GM21381 (cell line): ENCODE results near the gene FGF2.
A peak's percentile ranks its signal among the peaks of the same experiment; 100 is the strongest.
"Not testable (repeated sequence)": the region's sequence is repeated elsewhere in the genome, so short reads cannot be mapped to it uniquely, and the experiment has no call there.

Source experiments
- ATAC-seq: cut with Tn5 transposase; IDR thresholded peaks from one replicate; pipeline ENCODE4 v1.9.1; 2021; ENCODE audit warnings: mild to moderate bottlenecking, moderate library complexity; ENCODE audit not compliant: unreplicated experiment

The FGF2 gene

DNA sequence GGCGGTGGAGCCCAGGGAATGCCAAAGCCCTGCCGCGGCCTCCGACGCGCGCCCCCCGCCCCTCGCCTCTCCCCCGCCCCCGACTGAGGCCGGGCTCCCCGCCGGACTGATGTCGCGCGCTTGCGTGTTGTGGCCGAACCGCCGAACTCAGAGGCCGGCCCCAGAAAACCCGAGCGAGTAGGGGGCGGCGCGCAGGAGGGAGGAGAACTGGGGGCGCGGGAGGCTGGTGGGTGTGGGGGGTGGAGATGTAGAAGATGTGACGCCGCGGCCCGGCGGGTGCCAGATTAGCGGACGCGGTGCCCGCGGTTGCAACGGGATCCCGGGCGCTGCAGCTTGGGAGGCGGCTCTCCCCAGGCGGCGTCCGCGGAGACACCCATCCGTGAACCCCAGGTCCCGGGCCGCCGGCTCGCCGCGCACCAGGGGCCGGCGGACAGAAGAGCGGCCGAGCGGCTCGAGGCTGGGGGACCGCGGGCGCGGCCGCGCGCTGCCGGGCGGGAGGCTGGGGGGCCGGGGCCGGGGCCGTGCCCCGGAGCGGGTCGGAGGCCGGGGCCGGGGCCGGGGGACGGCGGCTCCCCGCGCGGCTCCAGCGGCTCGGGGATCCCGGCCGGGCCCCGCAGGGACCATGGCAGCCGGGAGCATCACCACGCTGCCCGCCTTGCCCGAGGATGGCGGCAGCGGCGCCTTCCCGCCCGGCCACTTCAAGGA, at the start of gene FGF2:
TSS of gene FGF2 (plus strand) at position 279 of the 705 bp plus-strand sequence. CDS start at position 623, 344 bp downstream.
- peak; percentile 21 for ATAC-seq

DNA sequence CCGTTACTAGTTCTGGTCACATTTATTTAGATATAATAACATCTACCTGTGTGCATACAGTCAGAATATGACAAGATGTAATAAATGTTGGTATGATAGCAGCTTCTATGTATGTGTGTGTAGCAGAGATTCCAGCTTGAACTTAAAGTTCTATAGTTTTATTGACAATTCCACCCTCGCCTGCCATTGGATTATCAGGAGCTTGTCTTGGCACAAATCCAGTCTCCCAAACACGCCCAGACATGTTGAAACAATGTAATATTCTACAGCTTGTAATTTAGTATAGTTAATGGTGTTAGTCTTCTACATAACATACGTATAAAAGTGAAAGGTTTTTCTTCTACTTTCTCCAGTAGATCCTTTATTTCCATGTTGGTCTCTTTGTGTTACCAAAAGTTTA, 49.7 kb upstream of the FGF2 start:
- no peak for ATAC-seq

DNA sequence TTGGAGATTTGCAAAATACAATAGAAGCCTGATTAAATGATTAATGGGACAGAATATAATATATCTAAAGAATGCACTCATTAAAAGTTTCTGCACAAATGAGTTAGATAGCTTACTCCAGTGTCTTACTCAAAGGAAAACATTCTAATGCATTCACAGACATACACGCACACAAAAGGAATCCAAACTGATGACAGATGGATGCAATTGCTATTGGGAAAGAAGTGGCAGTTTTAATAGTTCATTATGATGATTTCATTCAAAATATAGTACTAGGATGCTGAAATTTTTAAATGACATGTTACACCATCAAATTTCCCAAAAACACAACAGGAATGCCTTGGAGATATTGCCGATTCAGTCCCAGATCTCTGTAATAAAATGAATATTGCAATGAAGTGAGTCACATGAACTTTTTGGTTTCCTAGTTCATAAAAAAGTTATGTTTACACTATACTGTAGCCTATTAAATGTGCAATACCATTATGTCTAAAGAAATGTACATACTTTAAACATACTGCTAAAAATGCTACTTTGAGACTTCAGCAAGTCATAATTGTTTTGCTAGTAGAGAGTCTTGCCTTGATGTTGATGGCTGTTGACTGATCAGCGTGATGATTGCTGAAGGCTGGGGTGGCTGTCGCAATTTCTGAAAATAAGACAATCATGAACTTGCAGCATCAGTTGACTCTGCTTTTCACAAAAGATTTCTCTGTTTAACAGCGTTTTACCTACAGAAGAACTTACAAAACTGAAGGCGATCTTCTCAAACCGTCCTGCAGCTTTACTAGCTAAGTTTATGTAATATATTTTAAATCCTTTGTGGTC, 48.6 kb upstream of the FGF2 start:
- no peak for ATAC-seq

DNA sequence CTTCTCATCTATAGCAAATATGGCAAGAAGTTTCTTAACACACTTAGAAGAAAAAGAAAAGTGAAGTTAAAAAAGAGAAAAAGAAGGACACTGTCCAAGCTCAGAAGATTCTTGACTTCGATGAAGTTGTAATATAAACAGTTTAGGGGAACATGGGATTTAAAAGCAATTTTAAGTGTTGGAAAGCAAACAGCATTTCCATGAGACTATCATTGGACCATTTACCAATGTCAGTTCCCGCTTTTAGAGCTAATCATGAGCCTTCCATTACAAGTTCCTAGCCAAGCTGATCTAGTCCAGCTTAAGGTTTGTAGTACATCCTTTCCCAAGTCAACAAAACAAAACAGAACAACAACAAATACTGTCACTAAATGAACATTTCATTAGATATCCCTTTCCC, 45.1 kb upstream of the FGF2 start:
- ATAC-seq = no peak

DNA sequence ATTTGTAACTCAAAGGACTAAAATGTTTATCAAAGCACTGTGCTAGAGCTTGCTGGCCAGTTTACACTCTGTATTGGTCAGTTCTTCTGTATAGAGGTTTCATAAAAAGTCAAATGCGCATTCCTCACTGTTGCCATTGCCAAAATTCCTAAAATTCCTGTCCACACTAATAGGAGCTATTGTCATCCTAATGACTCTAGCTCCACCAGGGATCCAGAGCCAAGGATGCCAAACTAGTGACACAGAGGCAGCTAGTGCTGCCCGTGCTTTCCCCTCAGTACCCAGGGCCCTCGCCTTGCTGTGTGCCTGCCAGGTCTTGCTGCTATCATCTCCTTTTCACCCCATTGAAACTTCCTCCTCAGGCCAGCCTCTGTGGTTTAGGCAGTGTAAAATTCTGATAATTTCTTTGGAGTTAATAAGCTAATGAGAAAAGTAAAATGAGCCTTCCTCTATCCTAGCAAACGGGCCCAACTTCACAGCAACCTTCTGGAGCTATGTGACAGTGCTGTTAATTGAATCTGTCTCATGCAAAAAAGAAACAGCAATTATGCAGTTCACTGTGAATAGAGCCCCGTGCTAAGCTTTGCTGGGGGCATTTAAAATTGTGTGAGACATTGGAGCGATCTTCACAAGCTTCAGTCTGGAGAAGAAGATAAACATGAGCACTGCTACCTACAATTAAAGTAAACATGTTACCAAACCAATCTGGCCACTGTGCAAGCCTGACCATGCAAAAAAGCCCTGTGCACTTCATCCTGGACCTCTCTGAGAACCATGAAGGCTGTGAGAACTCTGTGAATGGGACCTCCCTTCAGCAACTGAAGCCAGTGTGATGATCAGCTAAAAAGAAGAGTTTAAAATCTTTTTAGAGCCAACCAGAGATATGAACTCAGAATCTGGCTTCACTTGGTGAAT, 43.1 kb upstream of the FGF2 start:
- no peak for ATAC-seq

DNA sequence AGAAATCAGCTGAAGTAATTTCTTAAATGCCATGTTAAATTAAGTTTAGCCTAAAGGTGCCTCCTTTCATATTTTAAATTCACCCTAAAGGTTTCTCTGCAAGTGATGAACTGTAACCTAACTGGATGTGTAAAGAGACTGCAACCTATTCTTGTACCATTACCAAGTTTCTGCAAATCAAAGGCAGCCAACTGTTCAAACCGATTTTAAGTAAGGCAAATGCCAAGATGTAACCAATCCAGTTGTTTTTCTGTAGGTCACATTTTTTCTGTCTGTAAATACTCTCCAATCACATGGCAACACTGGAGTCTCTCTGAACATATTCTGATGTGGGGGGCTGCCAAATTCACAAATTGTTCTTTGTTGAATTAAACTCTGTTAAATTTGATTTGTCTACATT, 42.4 kb upstream of the FGF2 start:
- no peak for ATAC-seq

DNA sequence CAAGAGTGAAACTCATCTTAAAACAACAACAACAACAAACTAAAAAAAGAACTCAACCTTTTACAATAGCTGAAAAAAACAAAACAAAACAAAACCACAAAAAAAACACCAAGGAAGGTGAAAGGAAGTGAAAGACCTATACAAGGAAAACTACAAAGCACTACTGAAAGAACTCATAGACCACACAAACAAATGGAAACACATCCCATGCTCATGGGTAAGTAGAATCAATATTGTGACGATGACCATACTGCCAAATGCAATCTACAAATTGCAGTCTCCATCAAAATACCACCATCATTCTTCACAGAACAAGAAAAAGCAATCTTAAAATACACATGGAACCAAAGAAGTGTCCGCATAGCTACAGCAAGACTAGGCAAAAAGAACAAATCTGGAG, 41.5 kb upstream of the FGF2 start:
- ATAC-seq = no peak

DNA sequence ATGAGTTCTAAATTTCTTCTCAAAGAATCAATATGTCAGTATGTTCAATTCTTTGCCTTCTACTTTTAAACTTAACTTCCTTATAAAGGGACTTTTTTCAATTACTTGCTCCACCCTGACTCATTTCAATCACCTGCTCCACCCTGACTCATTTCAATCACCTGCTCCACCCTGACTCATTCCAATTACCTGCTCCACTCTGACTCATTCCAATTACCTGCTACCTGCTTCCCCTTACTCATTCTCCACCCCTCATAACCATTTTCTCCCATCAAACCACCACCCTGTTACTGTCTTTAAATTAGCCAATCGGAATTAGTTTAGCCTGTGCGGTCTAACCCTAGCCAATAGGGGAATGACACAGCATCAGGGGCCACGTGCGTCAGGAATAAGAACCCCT, 40.3 kb upstream of the FGF2 start:
- not testable (repeated sequence) for ATAC-seq

DNA sequence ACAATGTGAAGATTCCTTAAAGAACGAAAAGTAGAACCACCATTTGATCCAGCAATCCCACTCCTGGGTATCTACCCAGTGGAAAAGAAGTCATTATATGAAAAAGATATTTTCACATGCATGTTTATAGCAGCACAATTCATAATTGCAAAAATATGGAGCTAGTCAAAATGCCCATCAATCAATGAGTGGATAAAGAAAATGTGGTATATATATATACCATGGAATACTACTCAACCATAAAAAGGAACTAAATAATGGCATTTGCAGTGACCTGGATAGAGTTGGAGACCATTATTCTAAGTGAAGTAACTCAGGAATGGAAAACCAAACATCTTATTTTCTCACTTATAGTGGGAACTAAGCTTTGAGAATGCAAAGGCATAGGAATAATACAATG, 39.7 kb upstream of the FGF2 start:
- not testable (repeated sequence) for ATAC-seq

DNA sequence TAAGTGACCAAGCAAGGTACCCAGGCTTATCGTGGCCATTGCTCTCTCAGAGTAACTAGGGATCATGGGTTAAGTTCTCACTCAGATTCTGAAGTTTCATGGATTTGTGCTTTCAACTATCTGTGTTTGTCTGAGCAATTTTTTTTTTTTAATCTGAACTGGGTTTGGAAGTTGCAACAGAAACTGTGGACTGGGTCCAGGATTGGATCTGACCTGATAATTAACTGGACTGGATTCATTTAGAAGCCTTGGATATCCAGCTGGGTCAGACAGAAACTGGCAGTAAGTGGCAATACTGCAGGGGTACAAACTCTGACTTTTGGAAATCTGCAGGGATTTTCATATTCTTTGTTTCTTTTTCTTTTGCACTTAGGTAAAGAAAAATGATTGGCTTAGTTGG, 38.7 kb upstream of the FGF2 start:
- no peak for ATAC-seq

DNA sequence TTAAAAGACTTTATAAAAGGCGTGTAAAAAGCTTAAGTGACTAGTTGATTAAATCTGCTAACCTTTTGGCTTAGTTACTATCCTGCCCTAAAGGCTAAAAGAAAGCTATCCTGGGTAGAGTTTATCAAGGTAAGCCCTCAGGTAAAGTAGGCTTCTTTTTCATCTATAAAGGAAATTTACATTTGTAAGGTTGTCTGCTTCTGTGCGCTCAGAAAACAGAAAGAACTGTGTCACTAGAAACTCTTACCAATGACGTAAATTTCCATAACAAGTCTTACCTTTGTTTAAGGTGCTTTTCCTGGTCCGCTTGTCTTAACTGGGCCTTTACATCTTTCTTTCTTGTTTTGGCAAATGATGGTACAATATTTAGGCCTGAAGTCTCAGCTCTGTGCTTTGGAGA, 37.7 kb upstream of the FGF2 start:
- ATAC-seq = no peak

DNA sequence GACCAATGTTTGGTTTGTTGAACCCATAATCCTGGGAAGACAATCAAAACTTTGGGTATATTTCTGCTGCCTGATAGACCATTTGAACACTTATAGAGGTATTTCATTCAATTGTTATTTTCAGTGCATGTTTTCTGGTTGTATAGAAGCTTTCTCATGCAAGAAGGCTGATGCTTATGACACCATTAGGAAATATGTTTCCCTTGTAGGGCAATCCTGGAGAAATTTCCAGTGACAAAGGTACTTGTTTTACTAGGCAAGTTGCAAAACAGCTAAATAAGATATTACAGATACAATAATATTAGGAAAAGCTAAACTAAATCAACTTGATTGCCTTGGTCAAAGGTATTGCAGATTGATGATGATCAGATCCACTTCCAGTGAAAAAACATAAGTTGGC, 32.8 kb upstream of the FGF2 start:
- no peak for ATAC-seq

DNA sequence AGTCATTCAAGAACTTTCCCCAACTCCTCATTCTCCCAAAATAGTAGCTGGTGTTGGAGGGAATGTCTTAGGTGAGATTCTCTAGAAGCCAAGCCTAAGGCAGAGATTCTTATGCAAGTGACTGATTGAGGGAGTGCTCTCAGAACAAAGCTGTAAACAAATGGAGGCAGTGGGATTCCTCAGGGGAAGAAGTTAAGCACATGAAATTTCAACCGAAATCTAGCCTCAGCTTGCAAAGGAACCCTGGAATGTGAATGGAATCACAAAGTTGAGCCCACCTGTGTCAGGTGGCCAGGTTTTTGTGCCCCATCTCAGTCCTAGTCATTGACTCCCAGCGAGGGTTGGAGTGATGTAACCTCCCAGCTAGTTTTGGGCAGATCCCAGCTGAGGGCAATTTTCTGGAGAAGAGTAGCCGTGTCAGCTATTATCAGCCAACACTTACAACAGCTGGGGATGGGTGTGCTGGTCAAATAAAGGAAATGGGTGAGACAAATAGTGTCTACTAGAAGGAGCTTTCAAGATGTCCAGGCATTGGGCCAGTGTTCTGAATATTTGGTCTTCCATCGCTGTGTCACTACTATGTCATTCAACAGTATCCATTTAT, 29.7 kb upstream of the FGF2 start:
- ATAC-seq = no peak

DNA sequence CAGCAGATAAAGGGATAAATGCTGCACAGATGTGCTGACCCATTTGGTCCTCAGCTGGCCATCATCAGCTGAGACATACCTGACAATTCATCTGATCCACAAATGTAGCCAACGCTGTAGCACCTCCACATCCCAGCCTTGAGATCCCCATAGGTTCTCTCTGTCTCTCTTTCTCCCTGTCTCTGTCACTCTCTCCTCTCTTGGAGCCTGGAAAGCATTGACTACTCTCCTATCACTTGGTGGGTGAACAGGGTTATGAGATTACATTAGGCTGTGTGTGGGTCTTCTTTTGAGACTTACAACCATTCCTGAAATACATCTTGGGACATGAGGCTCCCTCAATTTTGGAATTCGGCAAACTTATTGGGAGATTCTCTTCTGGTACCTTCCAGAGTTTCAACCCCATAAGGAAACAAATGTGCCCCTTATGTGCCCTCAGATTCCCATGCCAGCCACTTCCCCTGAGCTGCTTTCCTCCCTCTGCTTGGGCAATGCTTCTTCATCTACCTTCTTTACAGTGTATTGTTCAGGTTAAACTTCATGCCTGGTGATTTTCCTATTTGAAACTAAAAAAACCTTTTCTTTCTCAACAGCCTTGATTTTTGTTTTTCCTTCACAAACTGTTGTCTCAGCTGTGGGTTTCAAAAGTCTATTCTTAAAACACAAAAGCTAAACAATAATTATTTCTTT, 29.1 kb upstream of the FGF2 start:
- ATAC-seq = no peak

DNA sequence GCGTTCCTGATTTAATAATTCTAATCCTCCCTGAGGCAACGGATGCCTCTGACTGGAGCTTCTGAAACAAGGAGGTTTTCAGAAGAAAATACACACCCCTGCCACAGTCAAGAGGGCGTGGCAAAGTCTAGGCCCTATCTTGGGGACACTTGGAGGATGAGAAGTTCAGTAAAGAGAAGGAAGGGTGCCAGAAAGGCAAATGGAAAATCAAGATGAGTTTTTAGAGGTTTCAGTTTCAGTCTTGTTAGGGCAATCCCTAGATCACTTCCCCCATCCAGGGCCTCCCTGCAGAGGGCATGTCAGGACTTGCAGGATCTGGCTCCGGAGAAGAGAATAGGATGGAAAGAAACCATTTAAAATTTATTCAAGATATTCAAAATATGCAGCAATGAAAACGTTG, 28.5 kb upstream of the FGF2 start:
- ATAC-seq = no peak

DNA sequence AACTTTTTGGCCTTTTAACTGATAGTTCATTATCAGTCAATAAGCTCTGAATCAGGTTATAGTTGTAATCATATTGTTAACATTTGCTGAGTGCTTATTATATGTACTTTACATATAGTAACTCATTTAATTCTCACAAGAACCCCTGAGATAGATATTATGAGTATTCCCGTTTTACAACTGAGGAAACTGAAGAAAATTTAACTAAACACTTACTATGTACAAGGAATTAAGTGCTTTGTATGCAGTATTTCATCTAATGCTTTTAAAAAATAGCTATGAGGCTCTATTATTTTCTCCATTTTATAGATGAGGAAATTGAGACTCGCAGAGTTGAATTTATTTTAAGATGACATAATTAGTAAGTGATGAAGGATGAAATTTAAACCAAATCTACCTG, 27.7 kb upstream of the FGF2 start:
- ATAC-seq = no peak

DNA sequence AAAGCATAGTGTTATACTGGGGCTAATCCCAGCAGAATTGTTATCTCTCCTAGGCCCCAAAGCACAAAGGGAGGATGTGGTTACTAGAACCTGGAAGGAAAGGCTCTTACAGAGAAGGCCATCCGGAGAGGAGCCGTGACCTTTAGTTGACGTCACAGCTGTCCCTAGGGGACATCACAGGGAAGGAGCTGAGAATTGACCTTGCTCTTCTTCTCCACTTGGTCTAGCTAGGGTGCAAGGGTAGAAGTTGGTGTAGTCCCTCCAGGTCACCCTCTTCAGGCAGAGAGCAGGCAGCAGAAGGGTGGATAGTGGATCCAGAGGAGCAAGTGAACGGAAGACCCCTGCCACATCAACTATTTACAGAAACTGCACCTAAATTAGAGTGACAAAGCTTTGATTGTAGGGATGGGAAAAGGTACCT, 22.8 kb upstream of the FGF2 start:
- no peak for ATAC-seq

DNA sequence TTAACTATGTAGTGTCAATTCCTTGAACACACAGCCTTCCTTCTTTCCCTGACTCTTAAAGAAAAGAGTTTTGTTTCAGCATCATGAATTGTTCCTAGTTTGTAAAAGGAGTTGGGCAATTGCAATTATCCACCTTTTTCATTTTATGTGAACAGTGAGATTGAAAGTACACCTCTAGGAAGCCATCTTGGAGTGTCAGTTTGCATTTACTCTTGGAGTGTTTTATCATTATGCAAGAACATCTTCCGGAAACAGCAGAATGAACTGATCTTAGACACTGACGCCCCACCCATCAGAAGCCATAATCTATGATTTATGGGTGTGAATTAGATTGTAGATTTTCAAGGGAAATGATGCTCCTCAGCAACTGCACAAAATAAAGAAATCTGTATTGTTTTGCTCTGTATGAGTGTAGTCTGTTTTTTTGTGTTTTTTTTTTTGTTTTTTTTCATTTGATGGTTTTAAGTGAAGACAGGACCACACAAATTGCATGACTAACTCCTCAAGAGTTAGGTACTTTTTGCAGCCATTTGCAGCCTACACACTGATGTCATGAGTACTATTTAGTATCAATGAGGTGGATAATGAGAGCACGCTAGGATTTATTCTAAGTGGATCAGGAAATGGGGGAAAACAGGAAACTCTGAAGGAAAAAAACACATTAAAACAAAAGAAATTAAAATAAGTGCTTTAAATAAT, 19.5 kb upstream of the FGF2 start:
- no peak for ATAC-seq

DNA sequence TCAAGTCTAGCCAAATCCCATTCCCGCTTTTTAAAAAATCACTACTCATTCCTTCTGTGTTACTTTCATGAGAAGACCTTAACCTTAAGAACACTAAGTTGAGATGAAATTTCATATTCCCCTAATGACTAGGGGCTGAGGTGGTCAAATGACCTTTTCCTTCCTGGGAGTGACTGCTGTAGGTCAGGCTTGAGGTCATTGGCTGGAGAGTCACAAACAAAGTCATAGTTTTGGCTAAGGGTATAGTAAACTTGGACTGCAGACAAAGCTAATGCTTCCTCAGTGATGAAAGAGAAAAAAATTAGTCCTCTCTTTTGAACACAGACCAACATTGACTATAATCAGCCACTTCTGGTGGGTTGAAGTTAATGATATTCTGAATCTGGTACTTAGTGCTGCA, 16.0 kb upstream of the FGF2 start:
- no peak for ATAC-seq

DNA sequence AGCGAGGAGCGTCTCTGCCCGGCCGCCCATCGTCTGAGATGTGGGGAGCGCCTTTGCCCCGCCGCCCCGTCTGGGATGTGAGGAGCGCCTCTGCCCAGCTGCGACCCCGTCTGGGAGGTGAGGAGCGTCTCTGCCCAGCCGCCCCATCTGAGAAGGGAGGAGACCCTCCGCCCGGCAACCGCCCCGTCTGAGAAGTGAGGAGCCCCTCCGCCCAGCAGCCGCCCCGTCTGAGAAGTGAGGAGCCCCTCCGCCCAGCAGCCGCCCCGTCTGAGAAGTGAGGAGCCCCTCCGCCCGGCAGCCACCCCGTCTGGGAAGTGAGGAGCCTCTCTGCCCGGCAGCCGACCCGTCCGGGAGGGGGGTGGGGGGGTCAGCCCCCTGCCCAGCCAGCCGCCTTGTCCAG, 14.8 kb upstream of the FGF2 start:
- not testable (repeated sequence) for ATAC-seq
